ENCODE measurements around the gene TNIP1. TPM values are rescaled to one million over a fixed set of nuclear protein-coding genes. Genes with fewer than 3 reads are reported as not detected.

Gene TNIP1
- polyA plus RNA-seq: 100 to 1,000 TPM in 1 of 3 donors, 10 to 100 TPM in 2; 62.7 to 264 (median 97.5) TPM

DNA sequence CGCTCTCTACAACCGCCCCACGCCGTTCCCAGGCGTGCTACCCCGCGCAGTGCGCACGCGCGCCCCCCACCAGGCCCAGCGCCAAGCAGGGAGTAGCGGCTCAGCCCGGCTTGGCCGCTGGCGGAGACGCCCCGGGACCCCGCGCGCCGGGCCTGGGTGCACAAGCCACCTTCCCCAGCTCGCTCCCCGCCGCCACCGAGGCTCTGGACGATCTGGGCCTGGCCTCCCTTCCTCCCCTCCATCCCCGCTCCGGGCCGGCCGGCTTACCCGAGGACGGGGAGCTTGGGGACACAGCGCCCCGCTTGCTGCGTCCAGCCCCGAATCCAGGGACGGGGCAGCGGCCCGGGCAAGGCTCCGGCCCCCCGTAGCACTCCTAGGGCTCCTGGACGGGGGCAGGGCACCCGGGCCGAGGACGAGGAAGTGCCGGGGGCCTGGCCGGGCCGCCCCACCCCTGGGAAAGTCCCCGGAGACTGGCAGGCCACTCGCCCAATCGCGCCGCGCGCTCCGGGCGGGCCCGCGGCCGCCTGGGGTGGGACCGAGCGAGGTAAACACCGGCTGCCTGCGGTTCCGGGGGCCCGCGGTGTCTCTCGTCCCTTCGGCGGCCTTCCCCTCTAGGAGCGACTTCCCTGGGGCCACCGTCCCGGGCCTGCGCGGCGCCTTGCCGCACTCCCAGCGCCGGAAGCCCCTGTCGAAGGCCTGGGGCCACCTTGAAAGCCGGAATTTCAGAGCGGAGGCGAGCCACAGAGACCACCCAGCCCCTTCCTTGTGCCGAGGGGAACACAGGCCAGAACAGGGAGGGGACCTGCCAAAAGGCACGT is at the start of gene TNIP1:
Gene TNIP1 (minus strand): TSS at position 422 of the 818 bp plus-strand sequence. CDS start 15,939 bp downstream, outside the sequence.
- H3K27ac ChIP-seq (ENCODE audit: low read depth, low read length): peak within 1 kb of the TSS; percentile 80
- WGBS, 3 donors: 0 to 1% (median 0%) methylated on average over 77 to 86 of the region's 86 CpGs

- H3K27ac ChIP-seq (ENCODE audit: low read depth, low read length): no peak overlapping the region
Observed at GRCh38 chr5:151130235-151130921, 49.5 kb upstream of the TNIP1 start.

GRCh38 chr5:151128817-151129216 is 48.0 kb upstream of the TNIP1 start:
- H3K27ac ChIP-seq (ENCODE audit: low read depth, low read length): no peak overlapping the region
- 70 to 81% (median 75%) methylated on average over 4 of the region's 4 CpGs for WGBS, 3 donors

More at GRCh38 chr5:151130235-151130921, 49.5 kb upstream of the TNIP1 start:
- WGBS, 3 donors: 90 to 96% (median 95%) methylated on average over 8 of the region's 8 CpGs

DNA sequence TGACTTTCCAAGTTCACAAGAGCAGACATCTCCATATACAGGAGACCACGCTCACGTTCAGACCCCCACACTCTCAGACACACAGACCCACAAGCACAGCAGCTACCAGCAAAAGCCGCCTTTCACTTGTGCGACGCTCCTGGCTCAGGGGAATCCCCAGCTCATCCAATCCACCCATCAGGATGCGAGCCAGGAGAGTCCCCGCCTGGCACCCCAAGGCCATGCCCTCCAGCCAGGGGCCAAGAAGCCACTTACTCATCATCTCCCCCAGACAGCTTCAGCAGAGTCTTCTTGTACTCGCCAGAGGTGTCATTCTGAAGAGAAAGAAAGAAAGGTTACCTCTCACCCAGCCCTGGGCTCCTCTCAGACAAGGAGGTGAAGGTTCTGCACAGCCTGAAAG is 47.1 kb upstream of the TNIP1 start:
- 84 to 90% (median 90%) methylated on average over 8 of the region's 8 CpGs for WGBS, 3 donors

DNA sequence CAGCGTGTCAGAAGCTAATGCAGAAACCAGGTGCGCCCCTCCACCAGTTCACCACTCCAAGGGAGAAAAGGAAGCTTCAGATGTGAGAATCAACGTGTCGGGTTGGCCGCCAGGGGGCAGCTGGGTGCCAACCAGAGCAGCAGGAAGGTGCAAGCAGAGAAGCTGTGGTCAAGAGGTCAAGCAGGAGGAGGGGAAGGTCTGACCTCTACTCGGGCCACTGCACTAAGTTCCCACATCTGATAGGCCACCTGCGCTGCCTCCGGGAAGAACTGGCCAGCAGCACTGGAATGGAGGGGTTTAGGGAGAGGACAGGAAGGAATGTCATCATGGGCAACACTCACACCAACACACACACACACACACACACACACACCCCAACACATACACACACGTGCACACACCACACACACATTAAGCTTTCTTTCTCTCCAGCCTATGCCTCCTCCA is 45.4 kb upstream of the TNIP1 start:
- 5 to 14% (median 11%) methylated on average over 9 of the region's 9 CpGs for WGBS, 3 donors
- H3K27ac ChIP-seq (ENCODE audit: low read depth, low read length): no peak overlapping the region

More for the DNA sequence above, 47.1 kb upstream of the TNIP1 start:
- H3K27ac ChIP-seq (ENCODE audit: low read depth, low read length): no peak overlapping the region

DNA sequence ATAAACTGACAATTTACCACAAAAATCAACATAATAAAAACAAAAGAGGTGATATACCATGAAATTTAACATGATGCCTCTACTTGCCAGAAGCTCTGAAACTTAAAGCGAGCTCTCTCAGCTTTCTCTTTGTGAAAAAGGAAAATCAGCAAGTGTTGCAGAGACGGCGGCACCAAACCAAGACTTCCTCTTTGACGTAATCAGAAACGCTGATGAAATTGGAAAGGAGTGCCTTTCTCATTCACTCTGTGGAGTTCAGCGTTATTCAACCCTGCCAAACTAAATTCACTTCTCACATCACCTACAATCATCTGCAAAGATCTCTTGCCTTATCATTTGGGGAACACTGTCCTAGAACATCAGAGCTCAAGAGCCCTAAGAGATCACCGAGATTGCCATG is 44.6 kb upstream of the TNIP1 start:
- H3K27ac ChIP-seq (ENCODE audit: low read depth, low read length): no peak overlapping the region
- WGBS, 3 donors: 50 to 76% (median 59%) methylated on average over 7 of the region's 7 CpGs

DNA sequence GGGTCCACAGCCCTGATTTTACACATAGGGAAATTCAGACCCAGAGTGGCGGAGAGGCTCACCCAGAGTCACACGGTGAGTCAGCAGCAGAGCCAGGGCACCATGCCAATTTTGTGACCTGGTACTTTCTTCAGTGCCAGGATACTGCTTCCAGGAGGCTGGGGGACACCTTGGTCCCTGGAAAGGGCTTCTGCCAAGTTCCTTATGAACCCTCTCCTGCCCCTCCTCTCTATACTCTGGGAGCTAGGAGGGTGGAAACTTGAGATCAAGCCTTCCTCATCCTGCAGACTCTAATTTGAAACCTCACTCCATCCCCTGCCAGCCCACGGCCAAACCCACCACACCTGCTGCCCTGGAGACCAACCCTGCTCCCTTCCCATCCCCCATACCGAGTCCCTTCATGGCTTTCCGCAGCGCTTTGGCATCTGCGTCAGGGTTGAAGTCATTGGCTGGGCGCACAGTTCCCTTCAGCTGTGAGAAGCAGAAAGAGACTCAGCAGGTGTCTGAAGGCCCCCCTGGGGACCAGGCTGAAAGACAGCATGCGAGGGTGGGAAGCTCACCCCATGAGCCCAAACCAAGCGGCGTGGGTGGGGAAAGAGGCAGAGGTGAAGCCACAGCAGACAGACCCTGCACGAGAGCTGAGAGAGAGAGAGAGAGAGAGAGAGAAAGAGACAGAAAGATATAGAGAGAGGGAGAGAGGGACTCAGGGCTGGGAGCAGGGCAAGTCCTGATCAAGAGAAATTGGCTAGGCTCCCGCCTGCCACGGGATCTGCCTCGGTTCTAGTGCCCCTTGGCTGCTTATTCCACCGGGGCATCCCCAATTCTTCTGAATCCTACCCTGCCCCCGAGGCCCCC is 43.3 kb upstream of the TNIP1 start:
- 75 to 81% (median 79%) methylated on average over 17 of the region's 17 CpGs for WGBS, 3 donors
- no peak overlapping the region for H3K27ac ChIP-seq (ENCODE audit: low read depth, low read length)

GRCh38 chr5:151122828-151123227 is 42.0 kb upstream of the TNIP1 start:
- whole genome bisulfite sequencing, 3 donors: 95 to 96% (median 95%) methylated on average over 14 of the region's 14 CpGs
- H3K27ac ChIP-seq (ENCODE audit: low read depth, low read length): no peak overlapping the region

GRCh38 chr5:151121665-151122064 is 40.8 kb upstream of the TNIP1 start:
- WGBS, 3 donors: 74 to 89% (median 78%) methylated on average over 5 of the region's 5 CpGs
- H3K27ac ChIP-seq (ENCODE audit: low read depth, low read length): no peak overlapping the region

DNA sequence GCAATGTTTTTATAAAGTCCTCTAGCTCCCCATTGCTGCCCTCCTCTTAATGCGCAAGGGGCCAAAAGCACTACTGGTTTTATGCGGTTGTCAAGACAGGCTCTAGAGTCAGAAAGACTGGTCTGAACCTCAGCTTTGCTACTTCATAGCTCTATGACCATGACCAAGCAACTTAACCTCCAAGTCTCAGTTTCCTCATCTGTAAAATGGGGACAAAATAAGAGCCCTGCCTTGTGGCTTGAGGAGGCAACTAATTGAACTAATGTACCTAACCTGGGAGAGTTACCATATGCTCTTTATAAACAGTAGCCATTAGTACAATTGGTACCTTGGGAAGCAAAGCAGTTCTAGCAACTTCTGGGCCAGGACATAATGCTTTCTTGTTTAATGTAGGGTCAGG is 40.3 kb upstream of the TNIP1 start:
- WGBS, 3 donors: 97 to 98% (median 98%) methylated on average over 2 of the region's 2 CpGs

DNA sequence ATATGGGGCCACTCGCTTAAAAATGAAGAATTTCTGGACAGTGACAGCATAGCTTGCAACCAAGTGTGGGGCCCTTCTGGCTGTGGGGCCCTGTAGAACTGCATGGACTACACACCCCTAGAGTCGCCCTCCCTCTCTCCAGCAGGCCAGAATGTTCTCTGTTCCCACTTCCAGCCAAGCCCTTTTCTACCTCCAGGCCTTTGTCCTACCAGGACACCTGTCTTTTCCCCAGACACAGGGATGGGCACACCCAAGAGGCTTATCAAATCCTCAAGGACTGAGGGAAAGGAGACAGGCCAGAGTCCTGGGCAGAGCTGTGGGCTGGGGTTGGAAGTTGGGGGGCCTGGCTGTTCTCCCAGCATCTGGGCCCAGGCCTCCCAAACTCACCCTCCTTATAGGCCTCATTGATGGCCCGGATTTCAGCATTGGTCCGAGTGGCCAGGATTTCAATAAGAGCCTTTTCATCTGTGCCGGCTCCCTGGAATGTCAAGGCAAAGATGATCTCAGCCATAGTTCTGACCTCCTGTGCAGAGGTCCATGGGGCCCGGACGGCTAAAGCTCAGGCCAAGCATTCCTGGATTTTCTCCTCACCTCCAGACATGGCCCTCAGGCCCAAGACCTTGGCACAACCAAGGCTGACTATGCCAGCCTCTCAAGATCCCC is 38.2 kb upstream of the TNIP1 start:
- no peak overlapping the region for H3K27ac ChIP-seq (ENCODE audit: low read depth, low read length)
- 90 to 94% (median 92%) methylated on average over 7 of the region's 7 CpGs for WGBS, 3 donors

More for the DNA sequence above, 40.3 kb upstream of the TNIP1 start:
- no peak overlapping the region for H3K27ac ChIP-seq (ENCODE audit: low read depth, low read length)

- WGBS, 3 donors: 3 to 4% (median 3%) methylated on average over 7 of the region's 7 CpGs
Observed at GRCh38 chr5:151115272-151115905, 34.6 kb upstream of the TNIP1 start.

GRCh38 chr5:151113651-151114050 is 32.8 kb upstream of the TNIP1 start:
- no peak overlapping the region for H3K27ac ChIP-seq (ENCODE audit: low read depth, low read length)
- WGBS, 3 donors: 75 to 87% (median 82%) methylated on average over 3 of the region's 3 CpGs

More at GRCh38 chr5:151115272-151115905, 34.6 kb upstream of the TNIP1 start:
- H3K27ac ChIP-seq (ENCODE audit: low read depth, low read length): no peak overlapping the region

GRCh38 chr5:151110992-151111391 is 30.2 kb upstream of the TNIP1 start:
- 95 to 97% (median 96%) methylated on average over 3 of the region's 3 CpGs for WGBS, 3 donors
- no peak overlapping the region for H3K27ac ChIP-seq (ENCODE audit: low read depth, low read length)

DNA sequence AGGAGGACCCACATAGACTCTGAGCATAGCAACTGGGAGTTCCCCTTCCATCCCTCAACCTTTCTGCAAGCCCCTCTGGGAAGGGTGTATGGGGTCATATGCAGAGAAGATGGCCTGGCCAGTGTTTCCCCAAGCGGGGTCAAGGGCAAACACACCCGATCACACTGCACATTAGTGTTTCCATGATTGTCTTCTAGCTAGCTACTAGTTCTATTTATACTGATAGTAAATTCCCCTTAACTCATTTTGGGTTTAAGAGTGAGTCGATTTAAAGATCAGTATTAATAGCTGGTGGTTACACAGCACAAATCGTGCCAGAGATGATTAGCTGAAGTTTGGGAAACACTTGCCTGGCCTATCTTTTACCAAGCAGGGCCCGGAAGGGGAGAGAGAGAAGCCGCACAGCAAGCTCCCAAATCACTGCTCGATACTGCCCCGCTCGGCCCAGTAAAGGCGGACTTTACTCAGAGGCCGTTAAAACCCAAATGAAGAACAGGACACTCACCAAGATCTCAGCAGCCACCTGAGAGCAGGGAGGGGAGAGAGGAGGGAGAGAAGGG is 29.4 kb upstream of the TNIP1 start:
- H3K27ac ChIP-seq (ENCODE audit: low read depth, low read length): no peak overlapping the region
- 84 to 92% (median 89%) methylated on average over 11 of the region's 11 CpGs for WGBS, 3 donors

DNA sequence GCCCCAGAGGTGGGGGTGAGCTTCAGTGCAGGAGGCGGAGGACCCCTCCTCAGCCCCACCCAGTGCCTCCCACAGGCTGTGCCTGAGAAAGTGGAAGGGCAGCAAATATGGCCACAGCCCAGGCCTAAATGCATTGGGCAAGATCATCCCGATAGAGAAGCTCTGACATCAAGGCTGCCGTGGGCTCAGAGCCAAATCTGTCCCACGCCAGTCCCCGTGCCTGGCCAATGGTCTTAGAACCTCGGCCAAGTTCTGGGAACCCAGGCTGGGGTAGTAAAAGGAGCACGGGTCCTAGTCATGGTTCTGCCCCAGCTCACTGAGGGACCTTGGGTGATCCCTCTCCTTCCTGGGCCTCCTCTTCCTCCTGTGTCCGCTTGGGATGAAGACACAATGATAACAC is 27.7 kb upstream of the TNIP1 start:
- 38 to 69% (median 64%) methylated on average over 8 of the region's 8 CpGs for WGBS, 3 donors
- no peak overlapping the region for H3K27ac ChIP-seq (ENCODE audit: low read depth, low read length)

Measured in adipose tissue (tissue), 3 donors.